ENCODE measurements around the gene ANKRD23.
"Not testable (repeated sequence)": the region's sequence is repeated elsewhere in the genome, so short reads cannot be mapped to it uniquely, and the experiment has no call there.

The ANKRD23 gene

DNA sequence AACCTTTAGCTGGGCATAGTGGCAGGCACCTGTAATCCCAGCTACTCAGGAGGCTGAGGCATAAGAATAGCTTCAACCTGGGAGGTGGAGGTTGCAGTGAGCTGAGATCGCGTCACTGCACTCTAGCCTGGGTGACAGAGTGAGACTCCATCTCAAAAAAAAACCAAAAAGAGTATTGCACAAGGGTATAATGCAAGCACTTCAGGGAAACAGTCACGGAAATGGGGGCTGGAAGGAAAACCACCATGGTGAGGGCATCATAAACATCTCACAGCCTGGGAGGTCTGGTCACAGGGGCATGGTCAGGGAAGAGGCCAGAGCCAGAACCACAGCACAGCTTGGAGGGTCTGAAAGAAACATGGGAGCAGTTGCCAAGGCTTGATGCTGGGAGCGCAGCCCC is 19.2 kb upstream of the ANKRD23 start:
- not testable (repeated sequence) for DNase-seq

DNA sequence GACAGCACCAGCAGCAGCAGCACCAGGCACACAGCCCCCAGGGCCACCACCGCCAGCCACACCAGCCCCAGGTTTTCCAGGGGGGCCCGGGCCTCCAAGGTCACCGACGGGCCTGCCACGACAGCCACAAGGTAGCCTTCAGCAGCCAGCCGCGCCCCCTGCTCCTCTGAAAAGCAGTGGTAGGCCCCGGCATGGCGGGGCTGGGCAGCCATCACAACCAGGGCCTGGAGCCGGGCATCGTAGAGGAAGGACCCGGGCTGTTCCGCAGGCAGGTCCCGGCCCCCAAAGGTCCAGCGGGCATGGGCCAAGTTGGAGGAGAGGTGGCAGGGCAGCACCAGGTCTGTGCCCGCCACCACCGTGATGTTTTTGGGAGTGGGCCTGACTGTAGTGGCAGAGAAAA is 17.3 kb upstream of the ANKRD23 start:
- DNase-seq = peak; percentile 1

DNA sequence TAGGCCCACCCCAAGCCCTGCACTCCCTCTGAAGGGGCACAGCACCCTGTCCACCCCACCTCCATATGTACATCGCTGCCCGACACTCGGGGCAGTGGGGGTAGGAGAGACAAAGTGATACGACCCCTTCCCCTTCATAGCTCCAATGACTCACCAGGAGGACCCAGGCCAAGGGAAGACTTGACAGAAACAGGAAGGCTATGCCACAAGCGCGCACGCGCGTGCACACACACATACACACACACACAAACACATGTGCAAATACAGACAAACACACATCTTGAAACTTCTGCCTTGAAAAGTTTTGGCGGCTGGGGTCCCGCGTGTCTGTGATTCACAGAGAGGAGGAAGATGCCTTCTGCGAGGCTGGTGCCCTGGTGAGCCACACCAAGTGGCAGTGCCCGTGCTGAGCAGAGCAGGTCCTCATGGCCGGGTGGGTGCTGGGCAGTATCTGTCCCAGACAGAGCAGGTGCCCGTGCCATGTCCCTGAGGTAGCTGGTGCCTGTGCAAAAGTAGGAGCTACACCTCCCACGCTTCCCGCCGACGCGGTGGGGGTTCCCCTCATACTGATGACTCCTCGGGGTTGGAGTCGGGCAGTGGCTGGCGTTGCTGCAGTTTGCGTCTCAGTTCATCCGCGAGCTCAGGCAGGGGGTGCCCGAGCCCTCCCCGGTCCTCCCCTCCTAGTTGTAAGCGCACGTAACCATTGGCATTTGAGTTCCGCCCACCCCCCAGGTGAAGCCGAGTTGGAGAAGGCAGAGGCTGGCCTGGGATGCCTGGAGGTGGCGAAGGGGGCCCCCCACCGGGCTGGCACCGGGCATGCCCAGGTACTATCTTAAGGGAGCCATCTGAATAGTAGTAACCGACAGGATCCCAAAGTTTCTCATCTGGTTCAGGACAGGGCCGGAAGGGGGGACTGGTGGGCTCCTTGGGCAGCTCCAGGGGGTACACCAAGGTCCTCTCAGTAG is 16.5 kb upstream of the ANKRD23 start:
- peak; percentile 58 for DNase-seq

DNA sequence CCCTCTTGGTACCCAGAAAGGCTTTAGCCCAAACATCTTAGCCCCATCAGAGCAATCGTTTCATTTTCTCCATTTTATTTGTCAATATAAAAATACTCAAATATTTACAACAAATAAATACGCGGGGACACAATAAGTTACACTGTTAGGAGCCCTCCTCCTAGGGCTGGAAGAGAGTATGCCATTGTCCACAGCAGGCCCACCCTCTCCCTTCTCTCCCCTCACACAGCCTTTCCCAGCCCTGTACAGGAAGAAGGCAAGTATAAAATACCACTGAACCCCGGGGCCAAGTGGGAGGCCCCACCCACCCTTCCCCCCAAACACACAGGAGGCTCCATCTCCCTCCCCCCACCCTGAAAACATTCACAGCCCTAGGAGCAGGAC is 15.9 kb upstream of the ANKRD23 start:
- no peak for DNase-seq

DNA sequence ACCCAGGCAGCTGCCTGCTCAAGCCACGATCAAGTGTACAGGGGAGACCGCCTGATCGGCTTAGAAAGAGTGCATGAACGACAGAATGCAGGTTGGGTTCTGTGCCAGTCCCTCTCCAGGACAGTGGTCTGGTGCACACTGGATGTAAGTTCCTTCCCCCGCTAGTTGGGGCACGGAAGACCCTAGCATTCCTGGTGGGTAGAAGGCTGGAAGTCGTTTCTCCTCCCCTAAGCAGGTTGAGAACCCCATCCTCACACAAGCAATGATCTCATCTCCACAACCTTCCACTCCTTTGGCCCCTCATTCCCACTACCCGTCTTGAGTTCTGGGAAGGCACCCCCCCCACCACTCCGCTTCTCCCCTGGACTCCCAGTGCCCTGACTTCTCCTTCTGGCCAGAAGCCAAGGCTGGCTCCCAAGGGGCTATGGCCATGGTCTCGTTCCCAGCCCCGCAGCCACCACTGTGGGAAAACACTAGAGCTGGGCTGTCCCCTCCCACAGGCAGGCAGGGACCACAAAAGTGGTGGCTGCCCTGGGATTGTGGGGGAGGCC is 15.4 kb upstream of the ANKRD23 start:
- no peak for DNase-seq

DNA sequence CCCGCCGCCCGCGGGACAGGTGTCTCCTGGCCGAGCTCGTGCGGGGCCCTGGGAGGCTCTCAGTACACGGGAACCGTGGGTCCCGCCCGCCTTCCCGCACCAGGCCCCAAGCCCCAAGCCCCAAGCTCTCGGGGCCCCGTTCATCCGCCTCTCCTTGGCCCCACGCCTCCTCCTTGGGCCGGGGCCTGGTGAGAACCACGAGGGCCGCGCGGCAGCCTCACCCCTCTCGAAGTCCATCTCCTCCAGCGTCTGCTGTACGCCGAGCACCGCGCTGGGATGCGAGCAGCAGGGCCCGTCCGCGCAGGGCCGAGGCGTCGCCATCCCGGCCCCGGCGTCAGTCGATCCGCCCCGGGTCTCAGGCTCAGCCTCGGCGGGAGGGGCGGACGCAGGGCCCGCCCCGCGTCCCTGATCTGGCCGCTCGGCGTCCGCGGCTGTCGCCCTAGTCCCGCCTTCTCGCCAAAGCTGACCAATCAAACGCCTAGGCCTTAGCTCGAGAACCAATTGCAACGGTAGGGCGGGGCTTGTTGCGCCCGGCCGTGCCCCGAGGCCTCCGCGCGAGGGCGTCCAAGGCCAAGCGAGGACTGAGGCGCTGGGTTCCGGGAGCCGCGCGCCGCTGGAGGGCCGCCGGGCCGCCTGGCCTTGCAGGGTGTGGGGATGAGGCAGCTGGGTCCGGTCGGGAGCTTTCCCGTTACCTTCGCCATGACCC is 14.0 kb upstream of the ANKRD23 start, which contains the start of gene ANKRD39:
TSS of gene ANKRD39 (minus strand) at position 350 of the 706 bp plus-strand sequence. CDS start at position 321, 29 bp downstream.
- DNase-seq = peak; percentile 98

DNA sequence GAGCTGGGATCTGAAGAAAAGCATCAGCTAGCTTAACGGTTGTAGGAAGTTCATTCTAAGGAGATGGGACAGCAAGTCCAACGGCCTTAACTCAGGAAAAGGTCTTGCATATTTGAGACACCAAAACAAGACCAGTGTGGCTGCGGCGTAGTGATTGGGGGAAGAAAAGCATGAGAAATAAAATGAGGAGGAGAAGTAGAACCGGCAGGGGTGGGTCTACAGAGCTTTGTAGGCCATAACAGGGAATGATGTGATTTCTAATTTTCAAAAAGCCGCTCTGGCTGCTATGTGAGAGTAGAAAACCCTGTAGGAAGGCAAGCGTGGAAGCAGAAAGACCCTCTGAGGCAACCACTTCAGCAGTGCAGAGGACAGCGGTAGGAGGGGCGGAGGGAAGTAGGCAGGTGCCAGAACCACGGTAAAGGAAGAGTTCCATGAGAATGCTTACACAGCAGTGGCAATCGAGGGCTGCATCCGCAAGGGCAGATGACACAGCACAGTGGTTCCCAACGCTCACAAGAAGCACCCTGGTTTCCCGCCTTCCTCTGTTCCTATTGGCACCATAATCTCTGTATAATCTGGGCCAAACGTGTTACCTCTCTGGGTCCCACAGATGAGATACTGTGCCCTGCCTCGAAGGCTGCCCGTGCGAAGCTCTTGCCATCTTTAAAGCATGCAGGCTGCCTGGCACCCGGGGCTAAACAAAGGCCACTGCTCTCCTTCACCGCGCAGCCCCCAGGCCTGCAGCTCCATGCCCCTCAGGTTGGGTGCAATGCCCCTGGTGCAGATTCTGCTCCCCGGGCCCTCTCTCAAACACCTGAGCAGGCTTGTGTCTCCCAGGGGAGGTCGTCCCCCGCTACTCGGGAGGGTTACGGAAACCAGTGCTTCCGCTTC is 13.2 kb upstream of the ANKRD23 start:
- DNase-seq = peak; percentile 60

DNA sequence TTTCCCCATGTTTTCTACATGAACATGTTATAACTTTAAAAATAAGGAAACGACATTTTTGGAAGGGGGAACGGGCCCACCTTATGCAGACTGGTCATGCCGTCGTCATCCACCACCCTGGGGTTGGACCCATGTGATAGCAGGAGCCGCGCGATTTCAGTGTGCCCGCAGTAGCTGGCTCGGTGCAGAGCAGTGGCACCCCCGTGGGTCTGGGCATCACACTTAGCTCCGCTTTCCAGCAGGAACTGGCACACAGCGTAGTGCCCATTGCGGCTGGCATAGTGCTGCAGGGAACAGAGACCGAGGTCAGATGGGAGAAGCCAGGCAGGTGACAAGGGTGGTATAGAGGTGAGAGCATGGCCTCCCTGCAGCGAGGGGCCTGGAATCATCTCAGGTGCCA is 9.5 kb upstream of the ANKRD23 start:
- DNase-seq = no peak

DNA sequence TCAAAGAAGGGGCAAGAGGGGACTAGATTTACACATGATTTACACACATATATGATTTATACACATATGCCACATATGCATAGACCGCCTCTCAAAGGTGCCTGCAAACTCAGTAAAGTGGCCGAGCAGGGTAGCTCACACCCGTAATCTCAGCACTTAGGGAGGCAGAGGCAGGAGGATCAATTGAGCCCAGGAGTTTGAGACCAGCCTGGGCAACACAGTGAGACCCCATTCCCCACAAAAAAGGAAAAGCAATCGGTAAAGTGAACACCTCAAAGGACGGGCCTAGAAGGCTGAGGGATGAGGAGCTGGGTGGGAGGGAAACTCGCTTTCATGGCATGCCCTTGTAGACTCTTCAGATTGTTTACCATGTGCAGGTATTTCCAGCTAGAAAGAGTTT is 8.8 kb upstream of the ANKRD23 start:
- no peak for DNase-seq

DNA sequence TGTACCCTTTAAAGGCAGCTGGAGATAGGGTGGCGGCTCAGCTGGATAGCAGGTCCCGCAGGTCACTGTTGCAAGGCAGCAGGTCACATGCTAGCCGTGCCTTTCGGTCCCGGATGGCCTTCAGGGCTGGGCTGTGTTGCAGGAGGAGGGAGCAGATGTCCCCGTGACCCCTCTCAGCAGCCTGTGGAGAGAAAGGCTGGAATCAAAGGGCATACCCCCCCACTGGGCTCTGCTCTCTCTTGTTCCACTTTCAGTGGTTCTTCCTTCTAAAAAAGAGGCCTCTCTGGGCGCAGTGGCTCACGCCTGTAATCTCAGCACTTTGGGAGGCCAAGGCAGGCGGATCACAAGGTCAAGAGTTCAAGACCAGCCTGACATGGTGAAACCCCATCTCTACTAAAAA is 4.4 kb upstream of the ANKRD23 start:
- DNase-seq = no peak

DNA sequence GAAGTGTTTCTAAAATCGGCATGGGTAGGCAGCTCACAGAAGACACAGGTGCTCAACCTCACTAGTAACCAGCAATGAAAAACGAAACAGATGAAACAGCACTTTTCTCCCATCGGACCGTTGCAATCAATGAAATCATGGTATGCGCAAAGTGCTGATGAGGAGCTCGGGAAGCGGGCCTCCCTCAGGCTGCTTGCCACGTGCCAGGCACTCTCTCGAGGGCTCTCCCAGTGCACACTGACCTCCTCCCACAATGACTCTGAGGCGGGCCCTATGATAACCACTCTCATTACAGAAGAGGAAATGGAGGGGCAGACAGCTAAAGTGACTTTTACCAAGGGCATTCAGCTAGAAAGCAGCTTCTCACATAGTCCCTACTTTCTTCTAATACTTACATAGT is 3.8 kb upstream of the ANKRD23 start:
- no peak for DNase-seq

DNA sequence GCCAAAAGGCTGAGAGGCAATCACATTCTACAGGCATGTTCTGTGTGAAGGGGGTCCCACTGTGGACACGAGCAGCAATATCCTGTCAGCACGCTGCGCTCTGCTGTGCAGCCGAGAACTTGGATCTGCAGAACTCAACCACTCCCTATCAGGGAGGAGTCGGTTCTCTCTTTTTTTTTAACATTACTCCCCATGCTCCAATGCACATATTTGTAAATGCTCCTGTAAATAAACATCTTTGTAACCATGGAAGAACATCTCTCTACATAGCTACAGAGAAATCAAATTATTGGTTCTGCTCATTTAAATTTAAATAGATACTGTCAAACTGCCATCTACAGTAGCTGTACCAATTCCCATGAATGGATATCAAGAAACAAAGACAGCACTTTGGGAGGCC is 3.0 kb upstream of the ANKRD23 start:
- DNase-seq = no peak

DNA sequence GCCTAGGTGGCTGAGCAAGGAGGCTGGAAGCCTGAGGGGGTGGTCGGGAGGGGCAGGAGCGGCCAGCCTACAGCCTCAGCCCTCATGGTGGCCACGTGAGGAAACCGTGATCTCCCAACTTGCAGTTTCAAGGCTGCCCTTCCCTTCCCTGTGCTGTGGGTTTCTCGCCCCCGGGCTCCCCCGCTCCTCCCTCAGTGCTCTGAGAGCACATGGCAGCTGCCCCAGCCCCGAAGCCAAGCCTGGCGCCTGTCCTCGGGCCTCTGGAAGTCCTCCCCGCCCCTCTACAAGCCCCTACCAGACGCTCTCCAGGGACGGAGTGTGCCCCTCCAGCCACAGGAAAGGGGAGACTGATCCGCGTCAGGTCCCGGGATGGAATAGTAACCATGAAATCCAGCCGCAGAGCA is 586 bp upstream of the ANKRD23 start:
- no peak for DNase-seq

DNA sequence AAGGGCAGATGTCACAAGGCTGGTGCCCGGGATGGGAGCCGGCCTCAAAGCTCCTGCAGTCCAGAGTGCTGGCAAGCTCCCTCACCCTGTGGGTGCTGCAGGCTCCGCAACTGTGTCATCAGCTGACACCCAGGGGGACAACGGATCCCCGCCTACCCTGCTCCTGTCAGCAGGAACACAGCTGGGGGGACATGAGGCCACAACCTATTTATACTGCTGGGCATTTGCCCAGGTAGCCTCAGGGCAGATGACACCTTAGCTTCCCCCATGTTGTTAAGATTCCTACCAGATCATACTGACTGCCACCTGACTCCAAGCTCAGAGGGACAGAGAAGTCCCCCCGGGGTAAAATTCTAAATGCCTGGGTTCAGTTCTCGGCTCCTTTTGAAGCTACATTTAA is 1.2 kb downstream of the ANKRD23 start:
- DNase-seq = no peak

DNA sequence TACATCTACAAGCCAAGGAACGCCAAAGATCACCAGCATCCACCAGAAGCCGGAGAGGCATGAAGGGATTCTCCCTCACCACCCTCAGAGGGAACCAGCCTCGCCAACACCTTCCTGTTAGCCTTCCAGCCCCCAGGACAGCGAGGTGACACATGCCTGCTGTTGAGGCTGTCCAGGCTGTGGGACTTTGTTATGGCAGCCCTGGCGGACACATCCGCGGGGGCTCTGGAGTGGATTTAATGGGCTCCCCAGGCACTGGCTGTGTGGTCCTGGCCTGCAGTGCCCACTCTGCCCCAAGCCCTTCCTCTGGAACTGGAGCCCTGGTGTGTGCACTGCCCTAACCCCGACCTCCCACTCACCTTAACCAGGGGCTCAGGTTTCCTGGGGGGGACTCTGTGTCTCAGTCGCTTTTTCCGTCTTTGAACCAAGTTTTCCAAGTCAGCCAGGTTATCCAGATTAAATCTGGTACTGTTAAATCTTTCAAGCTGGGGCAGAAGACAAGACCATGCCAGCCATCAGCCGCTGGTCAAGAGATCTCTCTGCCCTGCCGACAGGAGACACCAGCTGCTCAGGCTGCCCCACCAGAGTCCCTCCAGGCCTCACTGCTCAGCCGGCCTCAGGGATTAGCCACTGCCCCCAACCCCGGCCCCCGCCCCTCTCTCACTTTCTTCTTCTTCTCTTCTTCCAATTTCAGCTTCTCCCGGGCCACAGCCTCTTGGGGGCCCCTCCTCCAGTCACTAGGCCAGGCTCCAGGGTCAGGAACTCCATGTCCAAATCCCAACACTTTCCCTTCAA is 1.9 kb downstream of the ANKRD23 start:
- no peak for DNase-seq

DNA sequence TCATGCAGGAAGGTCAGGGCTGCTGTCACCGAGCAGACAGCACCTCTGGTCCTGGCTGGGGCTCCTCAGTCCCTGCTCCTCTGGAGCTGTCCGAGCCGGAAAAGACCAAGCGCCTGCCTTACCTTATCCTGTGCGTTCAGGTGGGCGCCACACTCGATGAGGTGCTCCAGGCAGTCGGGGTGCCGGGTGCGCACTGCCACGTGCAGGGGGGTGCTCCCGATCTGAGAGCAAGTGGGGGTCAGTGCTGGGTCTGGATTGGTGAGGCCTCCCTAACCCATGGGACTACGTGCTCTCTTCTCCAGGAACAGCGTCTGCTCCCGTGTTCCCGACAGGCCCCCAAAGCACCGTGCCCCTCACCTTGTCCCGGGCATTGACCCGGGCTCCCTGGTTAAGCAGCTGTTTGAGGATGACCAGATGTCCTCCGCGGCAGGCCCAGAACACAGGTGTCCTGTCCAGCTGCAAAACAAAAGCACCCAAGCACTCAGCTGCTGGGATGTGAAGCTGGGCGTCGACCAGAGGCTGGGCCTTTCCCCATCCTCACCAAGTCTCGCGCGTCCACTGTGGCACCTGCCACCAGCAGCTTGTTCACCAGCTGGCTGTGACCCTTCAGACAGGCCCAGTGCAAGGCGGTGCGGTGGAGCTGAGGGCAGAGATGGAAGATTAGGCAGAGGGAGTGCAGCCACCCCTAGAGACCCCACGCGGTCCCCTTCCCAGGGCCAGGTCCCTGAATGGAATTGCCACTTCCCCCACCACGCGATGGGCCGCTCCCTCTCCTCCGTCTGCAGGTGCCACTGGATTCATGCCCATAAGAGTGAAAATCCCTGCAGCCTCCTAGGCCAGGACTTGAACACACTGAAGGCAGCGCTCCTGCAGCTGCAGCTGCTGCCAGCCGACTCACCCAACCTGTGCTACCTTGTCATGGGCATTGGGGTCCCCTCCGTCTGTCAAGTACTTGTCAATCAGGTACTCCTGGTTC is 3.7 kb downstream of the ANKRD23 start:
- no peak for DNase-seq

DNA sequence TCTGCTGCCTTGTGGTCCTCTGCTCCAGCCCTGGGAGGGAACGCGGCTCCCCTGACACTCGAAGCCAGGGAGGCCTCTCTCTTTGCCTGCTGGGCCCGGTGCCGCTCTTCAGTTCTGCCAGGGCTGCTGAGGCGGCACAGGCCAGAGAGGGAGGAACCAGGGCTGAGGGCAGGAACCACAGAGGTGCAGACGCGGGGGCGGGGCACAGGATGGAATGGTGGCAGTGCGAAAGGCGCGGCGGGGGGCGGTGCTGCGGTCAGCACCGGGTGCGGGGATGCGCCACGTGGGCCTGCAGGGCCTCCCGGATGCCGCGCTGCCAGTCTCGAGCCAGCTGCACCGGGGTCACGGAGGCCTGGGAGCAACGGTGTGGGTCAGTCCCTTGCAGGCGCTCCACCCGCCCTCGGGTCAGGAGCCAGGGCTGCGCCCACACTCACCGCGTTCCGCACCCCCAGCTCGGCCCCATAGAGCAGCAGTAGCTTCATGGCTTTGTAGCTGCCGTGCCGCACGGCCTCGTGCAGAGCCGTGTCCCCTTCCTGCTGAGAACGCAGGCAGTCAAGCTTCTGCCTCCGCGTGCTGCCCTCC is 4.4 kb downstream of the ANKRD23 start:
- DNase-seq = peak; percentile 95

DNA sequence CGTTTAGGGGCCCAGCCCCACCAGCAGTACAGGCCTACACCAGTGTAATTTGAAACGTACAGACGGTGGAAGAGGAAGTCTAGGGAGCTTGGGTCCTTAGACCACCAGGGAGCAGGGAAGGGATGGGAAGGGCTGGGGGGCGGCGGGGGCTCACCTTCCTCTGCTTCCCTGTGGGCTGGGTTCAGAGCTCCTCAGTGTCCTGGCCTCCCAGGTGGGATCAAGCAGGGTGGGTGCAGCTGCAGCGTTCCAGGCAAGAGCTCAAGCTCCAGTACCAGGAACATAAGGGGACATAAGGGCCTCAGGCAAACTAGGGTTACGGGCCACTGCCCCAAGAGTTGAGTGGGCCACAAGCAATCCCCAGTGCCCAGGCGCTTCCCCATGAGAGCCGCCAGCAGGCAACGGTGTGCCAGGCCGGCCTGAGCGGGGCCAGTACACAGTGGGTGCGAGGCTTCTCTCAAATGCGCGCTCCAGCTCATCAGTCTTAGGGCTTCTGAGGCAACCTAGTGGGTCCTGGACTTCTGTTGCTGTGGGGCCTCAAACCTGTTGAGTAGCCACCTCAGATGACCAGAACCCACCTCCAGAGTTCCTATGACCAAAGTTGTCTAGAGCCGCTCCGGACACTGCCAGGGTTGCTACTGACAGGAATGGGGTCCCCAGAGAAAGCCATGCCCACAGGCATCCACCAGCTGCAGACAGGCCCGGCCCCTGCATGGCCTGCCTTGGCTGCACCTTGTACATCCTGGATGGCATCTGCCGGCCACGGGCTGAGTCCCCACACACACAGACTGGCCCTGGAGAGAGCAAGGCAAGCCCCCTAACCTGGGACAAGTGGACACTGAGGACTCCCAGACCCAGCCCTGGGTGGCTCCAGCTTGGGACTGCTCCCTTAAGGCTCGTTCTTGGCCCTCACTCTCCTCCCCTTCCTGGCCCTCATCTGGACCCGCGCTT is 5.2 kb downstream of the ANKRD23 start:
- no peak for DNase-seq

DNA sequence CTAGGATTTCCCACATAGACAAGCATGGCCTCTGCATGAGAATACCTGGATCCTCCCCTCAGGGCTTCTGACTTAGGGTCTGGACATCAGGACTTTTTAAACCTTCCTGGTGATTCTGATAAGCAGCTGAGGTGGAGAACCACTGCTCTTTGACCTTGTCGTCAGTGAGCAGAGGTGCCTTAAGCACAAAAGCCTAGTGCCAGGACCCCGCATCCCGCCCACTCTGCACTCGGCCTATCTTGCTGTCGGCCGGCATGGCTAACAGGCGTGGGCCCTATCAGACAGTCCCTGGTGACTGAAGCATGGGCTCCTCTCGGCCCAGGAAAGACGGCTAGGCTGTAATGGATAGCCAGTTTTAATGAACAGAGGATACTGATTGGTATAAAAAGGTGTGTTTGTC is 6.2 kb downstream of the ANKRD23 start:
- DNase-seq = no peak

Measured in CD4-positive, alpha-beta T cell treated with Interleukin-17A for 4 hours (primary cell).